OCI-LY3 (cell line): Measurements from ENCODE around the gene AK1.
A peak's percentile ranks its signal among the peaks of the same experiment; 100 is the strongest.

ENCODE experiments used
- H2AFZ ChIP-seq: fragments of 200-600, 300-600 bp; shearing (Covaris generic); 2 replicates; pipeline ENCODE4 v1.6.0; 2014; ENCODE audit warnings: antibody characterized with exemption, low read depth, low read length
- H3K27ac ChIP-seq: fragments of 200-600, 300-600 bp; sonication (generic); 2 replicates; pipeline ENCODE4 v1.5.1; 2014; ENCODE audit warnings: mild to moderate bottlenecking, low read length, moderate library complexity, mixed read lengths
- H3K27me3 ChIP-seq: fragments of 200-600, 300-600 bp; sonication (generic); 2 replicates; pipeline ENCODE4 v1.6.1; 2014; ENCODE audit warnings: low read depth, low read length, mixed read lengths
- H3K36me3 ChIP-seq: fragments of 200-600, 300-600 bp; sonication (generic); replicated peaks from 2 replicates; pipeline ENCODE3; 2014; ENCODE audit warnings: low read depth, low read length, mixed read lengths
- H3K4me1 ChIP-seq: fragments of 300-600, 200-600 bp; sonication (generic); 2 replicates; pipeline ENCODE4 v1.6.1; 2014; ENCODE audit warnings: low read length, mixed read lengths
- H3K4me2 ChIP-seq: fragments of 200-600, 300-600 bp; sonication (generic); 2 replicates; pipeline ENCODE4 v1.6.1; 2014; ENCODE audit warnings: low read length, mixed read lengths
- H3K4me3 ChIP-seq: fragments of 300-600, 200-600 bp; sonication (generic); 2 replicates; pipeline ENCODE4 v1.5.1; 2014; ENCODE audit warnings: antibody characterized with exemption, mild to moderate bottlenecking, low read length, moderate library complexity
- H3K79me2 ChIP-seq: fragments of 300-600, 200-600 bp; shearing (Covaris generic); 2 replicates; pipeline ENCODE4 v1.6.1; 2014; ENCODE audit warnings: mild to moderate bottlenecking, low read length, mixed read lengths
- H3K9ac ChIP-seq: fragments of 300-600, 200-600 bp; shearing (Covaris generic); 2 replicates; pipeline ENCODE4 v1.6.0; 2014; ENCODE audit warnings: mild to moderate bottlenecking, low read length, moderate library complexity
- H3K9me3 ChIP-seq: fragments of 200-600, 300-600 bp; shearing (Covaris generic); 2 replicates; pipeline ENCODE4 v1.6.1; 2014; ENCODE audit warnings: low read length, mixed read lengths; ENCODE audit not compliant: insufficient read depth
- H4K20me1 ChIP-seq: fragments of 200-600, 300-600 bp; sonication (generic); 2 replicates; pipeline ENCODE4 v1.6.1; 2016; ENCODE audit warnings: low read length, mixed read lengths; ENCODE audit not compliant: insufficient read depth
- EZH2phosphoT487 ChIP-seq: fragments of 200-600 bp; shearing (Covaris generic); IDR thresholded peaks from 2 replicates; pipeline ENCODE4 v1.6.1; 2018; ENCODE audit warnings: antibody characterized with exemption, mixed run types, low read depth
- TF ChIP-seq, protein P1 (sequence below): fragments of 200-600, 300-600 bp; sonication (generic); IDR thresholded peaks from 2 replicates; pipeline ENCODE4 v1.5.1; 2014; ENCODE audit warnings: antibody characterized with exemption, low read length, low read depth

The AK1 gene

DNA sequence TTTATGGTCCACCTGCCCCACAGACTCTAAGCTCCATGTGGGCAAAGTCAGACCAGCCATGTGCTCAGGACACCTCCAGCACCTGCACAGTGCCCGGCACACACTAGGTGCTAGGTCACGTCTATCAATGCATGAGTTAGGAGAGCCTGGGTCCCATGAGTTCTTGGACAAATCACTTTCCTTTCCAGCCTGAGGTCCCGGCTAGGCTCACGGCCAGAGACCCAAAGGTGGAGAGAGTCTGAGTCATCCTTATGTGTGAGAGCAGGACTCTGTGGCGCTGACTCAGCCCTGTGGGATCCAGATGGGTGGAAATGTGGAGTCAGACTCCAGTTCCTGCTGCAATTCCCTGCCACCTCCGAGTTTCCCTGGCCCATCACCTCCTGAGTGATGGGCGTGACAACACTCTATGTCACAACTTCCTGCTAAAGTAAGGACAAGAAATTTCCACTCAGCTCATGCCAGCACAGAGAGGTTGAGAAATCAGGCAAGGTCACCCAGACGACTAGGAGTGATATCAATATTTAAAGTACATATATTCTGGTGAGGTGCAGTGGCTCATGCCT lies 41.9 kb upstream of the AK1 start:
- Histone ChIP-seq H2AFZ (no peak overlapping the region), H3K27ac (no peak overlapping the region), H4K20me1 (no peaks in the 10 kb centered on the region), H3K9me3 (no peaks in the 10 kb centered on the region), H3K36me3 (peaks cover 26% of the 10 kb centered on the region), H3K27me3 (peaks cover 5% of the 10 kb centered on the region; the same call in 1 of the 2 replicates), H3K4me1 (peaks cover 50% of the 10 kb centered on the region), H3K4me2 (peak overlapping the region; percentile 8; the same call in 1 of the 2 replicates), H3K4me3 (no peak overlapping the region), H3K79me2 (peaks cover 39% of the 10 kb centered on the region), H3K9ac (no peak overlapping the region)
- no peak for TF ChIP-seq EZH2phosphoT487
- TF ChIP-seq, protein P1, sequence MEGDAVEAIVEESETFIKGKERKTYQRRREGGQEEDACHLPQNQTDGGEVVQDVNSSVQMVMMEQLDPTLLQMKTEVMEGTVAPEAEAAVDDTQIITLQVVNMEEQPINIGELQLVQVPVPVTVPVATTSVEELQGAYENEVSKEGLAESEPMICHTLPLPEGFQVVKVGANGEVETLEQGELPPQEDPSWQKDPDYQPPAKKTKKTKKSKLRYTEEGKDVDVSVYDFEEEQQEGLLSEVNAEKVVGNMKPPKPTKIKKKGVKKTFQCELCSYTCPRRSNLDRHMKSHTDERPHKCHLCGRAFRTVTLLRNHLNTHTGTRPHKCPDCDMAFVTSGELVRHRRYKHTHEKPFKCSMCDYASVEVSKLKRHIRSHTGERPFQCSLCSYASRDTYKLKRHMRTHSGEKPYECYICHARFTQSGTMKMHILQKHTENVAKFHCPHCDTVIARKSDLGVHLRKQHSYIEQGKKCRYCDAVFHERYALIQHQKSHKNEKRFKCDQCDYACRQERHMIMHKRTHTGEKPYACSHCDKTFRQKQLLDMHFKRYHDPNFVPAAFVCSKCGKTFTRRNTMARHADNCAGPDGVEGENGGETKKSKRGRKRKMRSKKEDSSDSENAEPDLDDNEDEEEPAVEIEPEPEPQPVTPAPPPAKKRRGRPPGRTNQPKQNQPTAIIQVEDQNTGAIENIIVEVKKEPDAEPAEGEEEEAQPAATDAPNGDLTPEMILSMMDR: no peak

DNA sequence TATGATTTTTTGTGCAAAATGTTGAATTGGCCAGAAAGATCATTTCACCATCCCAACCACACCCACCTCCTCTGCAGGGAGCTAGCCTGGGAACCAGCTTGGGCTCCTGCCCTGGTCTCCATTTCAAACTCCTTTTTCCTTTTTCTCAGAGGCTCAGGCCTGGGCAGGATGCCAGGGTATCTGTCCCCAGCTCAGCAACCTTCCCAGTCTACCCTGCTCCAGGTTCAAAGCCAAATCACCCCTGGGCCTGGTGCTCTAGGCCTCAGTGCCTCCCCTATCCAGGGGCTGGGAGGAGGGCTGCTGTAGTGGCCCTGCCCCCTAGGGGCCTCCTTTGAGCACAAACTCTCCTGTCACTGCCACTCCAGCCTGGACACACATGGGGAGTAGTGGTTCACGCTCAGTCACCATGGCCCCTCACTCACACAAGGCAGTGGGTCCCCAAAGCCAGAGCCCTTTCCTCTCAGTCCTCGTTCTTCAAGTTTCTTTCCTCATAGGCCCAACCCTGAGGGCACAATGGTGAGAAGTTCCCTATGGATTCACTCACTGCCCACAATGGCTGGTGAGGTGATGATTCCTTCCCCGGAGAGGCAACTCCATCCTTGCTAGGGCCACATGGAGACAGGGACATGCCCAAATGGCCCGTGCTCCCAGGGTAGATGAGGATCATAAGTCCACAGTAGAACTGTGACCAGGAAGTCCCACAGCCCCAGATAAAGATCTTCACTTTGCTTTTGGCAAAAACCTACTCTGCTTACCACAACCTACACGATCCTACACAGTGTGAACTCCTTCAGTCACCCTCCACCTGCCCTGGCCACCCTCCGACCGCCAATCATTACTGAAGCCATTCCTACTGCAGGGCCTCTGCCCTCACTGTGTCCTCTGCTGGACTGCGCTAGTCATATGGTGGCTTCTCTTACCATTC lies 41.0 kb upstream of the AK1 start:
- Histone ChIP-seq H3K79me2 (peaks cover 48% of the 10 kb centered on the region), H3K36me3 (peaks cover 30% of the 10 kb centered on the region), H3K27me3 (peaks cover 5% of the 10 kb centered on the region; the same call in 1 of the 2 replicates), H2AFZ (no peak overlapping the region), H3K4me1 (peaks cover 59% of the 10 kb centered on the region), H3K27ac (peak overlapping the region; percentile 87), H3K4me3 (peak overlapping the region; percentile 51), H3K9me3 (no peaks in the 10 kb centered on the region), H3K9ac (peak overlapping the region; percentile 80), H3K4me2 (peak overlapping the region; percentile 74), H4K20me1 (no peaks in the 10 kb centered on the region)
- no peak for TF ChIP-seq EZH2phosphoT487
- TF ChIP-seq, protein P1: peak; percentile 53

DNA sequence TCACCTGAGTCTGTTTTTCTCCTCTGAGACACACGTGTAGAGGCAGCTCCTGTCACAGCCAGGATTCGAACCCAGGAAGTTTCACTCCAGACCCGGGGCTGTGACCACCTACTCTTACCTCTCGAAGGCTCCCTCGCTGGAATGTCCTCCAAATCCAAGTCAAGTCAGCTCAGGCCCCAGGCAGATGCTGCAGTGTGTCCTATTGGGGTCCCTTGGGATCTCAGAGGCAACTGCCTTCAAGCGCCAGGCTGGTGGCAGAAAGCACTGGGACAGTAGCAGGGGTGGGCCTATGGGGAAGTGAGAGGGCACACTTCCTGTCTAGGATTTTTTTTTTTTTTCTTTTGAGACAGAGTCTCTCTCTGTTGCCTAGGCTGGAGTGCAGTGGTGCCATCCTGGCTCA lies 40.1 kb upstream of the AK1 start:
- H2AFZ ChIP-seq: no peak overlapping the region
- peak overlapping the region; percentile 74 for H3K4me2 ChIP-seq
- peak overlapping the region; percentile 80 for H3K9ac ChIP-seq
- TF ChIP-seq, protein P1: no peak
- no peak for TF ChIP-seq EZH2phosphoT487
- 0 out of 2 replicates have a peak, but pooled peaks cover 3% of the 10 kb centered on the region for H4K20me1 ChIP-seq
- H3K9me3 ChIP-seq: no peaks in the 10 kb centered on the region
- H3K27ac ChIP-seq: peak overlapping the region; percentile 87
- H3K36me3 ChIP-seq: peaks cover 37% of the 10 kb centered on the region
- H3K4me3 ChIP-seq: peak overlapping the region; percentile 77
- H3K27me3 ChIP-seq: peaks cover 5% of the 10 kb centered on the region; the same call in 1 of the 2 replicates
- H3K79me2 ChIP-seq: peaks cover 56% of the 10 kb centered on the region
- H3K4me1 ChIP-seq: peaks cover 67% of the 10 kb centered on the region
